ENCODE data around the gene CDC42SE2.

DNA sequence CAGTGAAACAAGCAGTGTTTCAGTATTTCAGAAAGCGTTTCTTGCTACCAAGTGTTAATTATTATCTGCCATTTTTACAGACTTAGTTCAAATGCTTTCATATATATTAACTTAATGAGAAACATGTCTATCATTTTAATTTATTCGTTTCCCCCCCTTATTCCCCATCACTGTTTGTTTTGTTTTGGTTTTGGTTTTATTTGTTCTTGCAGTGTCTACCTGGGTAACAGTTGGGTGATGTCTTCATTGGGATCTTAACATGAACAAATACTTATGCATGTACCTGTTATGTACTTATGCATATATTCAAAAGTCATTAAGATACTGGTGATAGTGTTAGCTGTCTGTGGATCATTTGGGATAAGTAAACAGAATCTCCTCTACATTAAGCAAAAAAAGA, 108.0 kb downstream of the CDC42SE2 start:
- TF ChIP-seq CTCF (IDR thresholded peaks at IDR 0.05): no peak
- TF ChIP-seq POLR2A (IDR thresholded peaks at IDR 0.05): no peak

Data from right lobe of liver (tissue), 4 donors.